Endothelial cell (in vitro differentiated cells): Measurements from ENCODE around the gene ALX3. TPM values are rescaled to one million over a fixed set of nuclear protein-coding genes. Genes with fewer than 3 reads are reported as not detected.

ENCODE experiments used
- DNase-seq: peaks from one replicate; pipeline ENCODE4 v3.0.0; 2021; ENCODE audit warnings: low spot score
- H3K27ac Mint-ChIP-seq: one replicate; pipeline ENCODE4 v1.8.0; 2021; ENCODE audit warnings: mixed read lengths, inconsistent platforms; ENCODE audit not compliant: unreplicated experiment
- H3K27me3 Mint-ChIP-seq: one replicate; pipeline ENCODE4 v1.8.0; 2021; ENCODE audit warnings: mild to moderate bottlenecking, moderate library complexity, mixed read lengths, inconsistent platforms; ENCODE audit not compliant: unreplicated experiment
- H3K36me3 Mint-ChIP-seq: one replicate; pipeline ENCODE4 v1.8.0; 2021; ENCODE audit warnings: mild to moderate bottlenecking, low read depth, mixed read lengths, inconsistent platforms; ENCODE audit not compliant: unreplicated experiment
- H3K4me1 Mint-ChIP-seq: one replicate; pipeline ENCODE4 v1.8.0; 2021; ENCODE audit warnings: mild to moderate bottlenecking, mixed read lengths, inconsistent platforms; ENCODE audit not compliant: unreplicated experiment
- H3K4me3 Mint-ChIP-seq: one replicate; pipeline ENCODE4 v1.8.0; 2021; ENCODE audit warnings: mild to moderate bottlenecking, mixed read lengths, inconsistent platforms; ENCODE audit not compliant: unreplicated experiment
- H3K9me3 Mint-ChIP-seq: one replicate; pipeline ENCODE4 v1.8.0; 2021; ENCODE audit warnings: mixed read lengths, inconsistent platforms; ENCODE audit not compliant: unreplicated experiment
- CTCF ChIP-seq: fragments of 200-600 bp; sonication (generic); IDR thresholded peaks from one replicate; pipeline ENCODE4 v1.5.0; 2021; ENCODE audit warnings: antibody characterized with exemption; ENCODE audit not compliant: unreplicated experiment
- total RNA-seq: library from RNA; stranded (reverse); fragmentation: NEBNext Ultra II Directional; extraction: Animal tissue kit (Norgen Biotek cat#: 25700); gene quantifications from one replicate; pipeline ENCODE4 v1.2.1, GENCODE V29; 2021; ENCODE audit not compliant: unreplicated experiment

The ALX3 gene
- total RNA-seq, 1 donor from 2014 or later, result not detected

GRCh38 chr1:110106013-110106941 lies 35.8 kb upstream of the ALX3 start:
- Mint-ChIP-seq H3K9me3 (no peaks in the 10 kb centered on the region), H3K27ac (no peak overlapping the region), H3K36me3 (peaks cover 8% of the 10 kb centered on the region), H3K4me3 (no peak overlapping the region), H3K27me3 (peaks cover 8% of the 10 kb centered on the region), H3K4me1 (peaks cover 21% of the 10 kb centered on the region)
- DNase-seq, result peak; percentile 78
- peak; percentile 67 for TF ChIP-seq CTCF

GRCh38 chr1:110102081-110102480 lies 31.6 kb upstream of the ALX3 start:
- no peak overlapping the region for H3K4me3 Mint-ChIP-seq
- peaks cover 22% of the 10 kb centered on the region for H3K4me1 Mint-ChIP-seq
- no peaks in the 10 kb centered on the region for H3K9me3 Mint-ChIP-seq
- peaks cover 6% of the 10 kb centered on the region for H3K27me3 Mint-ChIP-seq
- TF ChIP-seq CTCF, result no peak
- peaks cover 4% of the 10 kb centered on the region for H3K36me3 Mint-ChIP-seq
- H3K27ac Mint-ChIP-seq, result no peak overlapping the region
- DNase-seq, result no peak

- Mint-ChIP-seq H3K36me3 (peaks cover 4% of the 10 kb centered on the region), H3K27ac (no peak overlapping the region), H3K4me1 (peaks cover 22% of the 10 kb centered on the region), H3K9me3 (no peaks in the 10 kb centered on the region), H3K27me3 (peaks cover 17% of the 10 kb centered on the region), H3K4me3 (no peak overlapping the region)
- TF ChIP-seq CTCF, result no peak
- no peak for DNase-seq
Observed at GRCh38 chr1:110100335-110100734, 29.9 kb upstream of the ALX3 start.

GRCh38 chr1:110098222-110099026 lies 28.0 kb upstream of the ALX3 start:
- no peaks in the 10 kb centered on the region for H3K9me3 Mint-ChIP-seq
- H3K36me3 Mint-ChIP-seq, result peaks cover 4% of the 10 kb centered on the region
- H3K4me3 Mint-ChIP-seq, result no peak overlapping the region
- TF ChIP-seq CTCF, result no peak
- peaks cover 18% of the 10 kb centered on the region for H3K4me1 Mint-ChIP-seq
- H3K27me3 Mint-ChIP-seq, result peaks cover 18% of the 10 kb centered on the region
- no peak overlapping the region for H3K27ac Mint-ChIP-seq
- DNase-seq, result no peak
